DOHH2 (cell line): ENCODE data around the gene S100A8.
"Not testable (repeated sequence)": the region's sequence is repeated elsewhere in the genome, so short reads cannot be mapped to it uniquely, and the experiment has no call there.

Experiments used
- CTCF ChIP-seq: fragments of 200-600 bp; sonication (generic); IDR thresholded peaks from one replicate; pipeline ENCODE4 v1.5.1; 2014; ENCODE audit warnings: antibody characterized with exemption, mild to moderate bottlenecking, low read depth, low read length; ENCODE audit not compliant: poor library complexity, severe bottlenecking
- EZH2phosphoT487 ChIP-seq: fragments of 200-600 bp; sonication (generic); IDR thresholded peaks from 2 replicates; pipeline ENCODE4 v1.6.1; 2017; ENCODE audit warnings: borderline replicate concordance, mild to moderate bottlenecking, antibody characterized with exemption, low read length, moderate library complexity, mixed read lengths

- not testable (repeated sequence) for TF ChIP-seq CTCF, EZH2phosphoT487
Measured at GRCh38 chr1:153419436-153419793, 28.5 kb upstream of the S100A8 start.
